GM23338 (cell line): Measurements from ENCODE around the gene CCNK.

Experiments used
- CTCF ChIP-seq, 2 experiments: fragments of 200-600 bp in 1 of 2; sonication (generic) in 1 of 2; conservative IDR thresholded peaks; 2 replicates each; pipeline versions ENCODE4 v1.5.1 to v1.6.1; 2016 to 2017; ENCODE audit warnings: antibody characterized with exemption in 2 of 2, low read depth in 2 of 2, mild to moderate bottlenecking in 2 of 2, moderate library complexity in 1 of 2
- EZH2 ChIP-seq: fragments of 200-600 bp; sonication (generic); IDR thresholded peaks from one replicate; pipeline ENCODE4 v1.8.0; 2017; ENCODE audit warnings: antibody characterized with exemption, mild to moderate bottlenecking, low read depth; ENCODE audit not compliant: unreplicated experiment
- POLR2AphosphoS5 ChIP-seq: IDR thresholded peaks from 2 replicates; pipeline ENCODE4 v1.6.1; 2016; ENCODE audit warnings: antibody characterized with exemption, low read depth

- peak in 1 of 2 experiments; percentile 26; a peak in 1 of 4 replicates for TF ChIP-seq CTCF (conservative IDR thresholded peaks at IDR 0.05; ENCODE audit: low read depth in 2 of 2)
- TF ChIP-seq POLR2AphosphoS5: peak; percentile 42; the same call in 1 of the 2 replicates
- TF ChIP-seq EZH2: no peak
Observed at GRCh38 chr14:99479906-99480869, 1.0 kb upstream of the CCNK start, which contains the start of gene SETD3.
